T-helper 2 cell treated with Interferon-gamma antibody and Interleukin-4, amounts not matched to agents 100 ng/mL and 5 ng/mL, for 36 hours (primary cell): ENCODE data around the gene MEGF11. TPM values are rescaled to one million over a fixed set of nuclear protein-coding genes. Genes with fewer than 3 reads are reported as not detected.
"Not testable (repeated sequence)": the region's sequence is repeated elsewhere in the genome, so short reads cannot be mapped to it uniquely, and the experiment has no call there.

ENCODE experiments used
- intact Hi-C: fragments of 100-400 bp; cut with micrococcal nuclease; formaldehyde crosslinking; loops from one replicate; pipeline ENCODE4 v1.15.1; 2023
- total RNA-seq: library from RNA; stranded (reverse); gene quantifications from 2 replicates; pipeline ENCODE4 v1.2.3, GENCODE V29; 2022

Gene MEGF11
- total RNA-seq, 1 donor from 2014 or later = 0.23 TPM

GRCh38 chr15:65981837-65982626 is 271.5 kb downstream of the MEGF11 start:
- intact Hi-C loops = no loop called here

GRCh38 chr15:65980824-65981456 is 272.6 kb downstream of the MEGF11 start:
- intact Hi-C loops = no loop called here

GRCh38 chr15:65979837-65980236 is 273.7 kb downstream of the MEGF11 start:
- intact Hi-C loops = no loop called here

- intact Hi-C loops = no loop called here
Measured at GRCh38 chr15:65979316-65979715, 274.2 kb downstream of the MEGF11 start.

GRCh38 chr15:65978110-65978509 is 275.4 kb downstream of the MEGF11 start:
- intact Hi-C loops = no loop called here

DNA sequence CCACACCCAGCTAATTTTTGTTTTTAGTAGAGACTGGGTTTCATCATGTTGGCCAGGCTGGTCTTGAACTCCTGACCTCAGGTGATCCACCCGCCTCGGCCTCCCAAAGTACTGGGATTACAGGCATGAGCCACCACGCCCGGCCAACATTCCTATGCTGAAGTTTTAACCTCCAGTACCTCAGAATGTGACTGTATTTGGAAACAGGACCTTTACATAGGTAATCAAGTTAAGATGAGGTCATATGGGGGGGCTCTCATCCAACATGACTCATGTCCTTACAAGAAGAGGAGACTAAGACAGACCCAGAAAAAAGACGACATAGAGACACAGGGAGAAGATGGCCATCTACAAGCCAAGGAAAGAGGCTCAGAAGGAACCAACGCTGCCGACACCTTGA is 277.4 kb downstream of the MEGF11 start:
- intact Hi-C loops = not testable (repeated sequence)

- intact Hi-C loops = no loop called here
Measured at GRCh38 chr15:65971741-65971995, 281.9 kb downstream of the MEGF11 start.

DNA sequence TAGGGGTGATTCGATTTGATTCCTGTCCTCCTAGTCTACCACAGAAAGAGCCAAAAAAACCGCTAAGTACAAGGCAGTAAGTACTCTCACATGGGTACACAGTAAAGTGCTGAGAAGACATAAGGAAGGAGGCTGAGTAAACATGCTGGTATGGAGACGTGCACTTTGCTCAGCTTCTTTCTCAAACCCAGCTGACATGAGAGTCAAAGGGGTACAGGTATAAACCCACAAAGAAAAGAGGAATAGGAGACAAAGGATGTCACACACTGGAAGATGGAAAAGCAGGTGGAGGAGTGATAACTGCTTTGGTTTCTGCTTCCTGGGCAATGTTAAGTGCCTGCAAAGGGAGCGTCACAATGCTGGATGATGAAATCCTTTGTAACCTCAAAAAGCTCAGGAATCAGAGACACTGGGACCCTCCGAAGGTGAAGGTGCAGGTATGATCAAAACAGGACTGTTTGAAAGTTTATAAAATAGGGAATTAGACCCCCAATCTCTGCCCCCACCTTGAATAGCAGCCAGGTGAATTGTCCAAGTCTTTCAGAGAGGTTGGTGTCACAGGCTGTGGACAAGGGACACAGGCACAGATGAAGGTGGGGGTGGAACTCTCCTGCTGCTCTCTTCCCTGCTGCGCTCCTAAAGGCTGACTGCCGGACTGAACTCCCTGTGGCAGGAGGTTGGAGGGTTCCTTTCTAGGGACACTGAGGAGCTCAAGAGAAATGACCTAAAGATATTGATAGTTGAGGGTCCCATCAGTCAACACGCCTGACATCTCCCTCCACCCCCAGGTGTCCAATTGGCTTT is 282.4 kb downstream of the MEGF11 start:
- intact Hi-C loops = no loop called here

DNA sequence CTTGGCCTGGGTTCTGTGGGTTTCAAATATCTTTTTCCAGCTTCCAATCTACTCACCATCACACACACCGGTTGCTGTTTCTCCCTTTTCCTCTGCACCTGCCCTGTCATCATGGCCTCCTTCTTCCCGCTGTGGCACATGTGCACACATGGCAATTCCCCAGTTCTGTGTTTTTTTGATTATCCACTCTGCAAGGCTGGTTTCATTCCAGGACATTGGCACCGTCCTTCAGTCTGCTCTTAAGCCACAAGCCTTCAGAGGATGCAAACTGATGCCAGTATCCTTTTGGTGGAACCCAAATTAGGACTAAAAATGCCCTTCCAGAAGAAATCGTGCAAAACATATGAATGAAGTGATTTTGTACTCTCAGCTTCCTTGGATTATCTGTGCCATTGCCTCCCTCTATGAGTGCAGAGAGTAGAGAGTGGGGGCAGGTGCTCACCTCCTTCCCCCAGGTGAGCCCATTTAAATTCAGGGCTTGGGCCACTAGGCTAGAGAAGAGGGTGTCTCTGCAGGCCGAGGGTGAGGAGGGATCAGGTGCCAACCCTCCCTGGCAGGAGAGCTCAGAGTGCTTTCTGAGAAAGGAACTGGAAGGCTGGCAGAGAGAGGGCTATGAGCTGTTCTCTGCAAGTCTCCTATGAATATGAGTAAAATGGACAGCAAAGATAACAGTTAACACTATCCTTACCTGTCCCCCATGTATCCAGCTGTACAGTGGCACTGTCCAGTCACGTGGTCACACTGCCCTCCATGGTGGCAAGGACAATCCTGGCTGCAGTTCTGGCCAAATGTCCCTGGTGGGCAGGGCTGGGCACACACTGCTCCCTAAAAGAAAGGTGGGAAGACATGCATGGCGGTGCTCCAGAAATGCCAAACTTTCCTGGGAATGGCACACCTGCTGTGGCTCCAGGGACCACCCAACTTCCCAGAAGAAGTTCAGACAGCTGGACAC is 283.4 kb downstream of the MEGF11 start:
- intact Hi-C loops = no loop called here

GRCh38 chr15:65968511-65968910 is 285.0 kb downstream of the MEGF11 start:
- intact Hi-C loops = no loop called here

DNA sequence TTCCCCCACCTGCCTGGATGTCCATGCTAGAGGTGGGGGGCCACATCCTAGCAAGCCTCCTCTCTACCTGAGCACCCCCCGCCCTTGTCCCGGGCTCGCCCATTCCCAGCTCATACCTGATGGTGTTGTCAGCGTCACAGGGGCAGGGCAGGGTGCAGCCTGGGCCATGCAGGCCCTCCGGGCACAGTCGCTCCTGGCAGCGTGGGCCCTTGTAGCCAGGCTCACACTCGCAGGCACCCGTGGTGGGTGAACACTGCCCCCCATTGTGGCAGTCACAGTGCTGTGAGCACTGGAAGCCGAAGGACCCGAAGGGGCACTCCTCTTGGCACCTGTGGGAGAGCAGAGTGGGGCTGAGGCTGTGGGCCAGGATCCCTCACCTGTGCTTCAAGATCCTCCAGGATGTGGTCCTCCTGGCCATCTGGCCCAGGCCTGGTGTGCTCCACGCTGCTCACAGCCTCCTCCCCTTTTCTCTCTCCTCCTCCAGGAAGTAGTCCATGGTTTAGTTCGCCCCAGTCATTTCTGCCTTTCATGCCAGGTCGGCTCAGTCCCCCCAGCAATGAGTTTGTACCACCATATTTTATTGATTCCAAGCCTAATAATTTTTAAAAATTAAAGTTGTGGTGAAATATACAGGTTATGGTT is 288.6 kb downstream of the MEGF11 start:
- intact Hi-C loops = no loop called here

DNA sequence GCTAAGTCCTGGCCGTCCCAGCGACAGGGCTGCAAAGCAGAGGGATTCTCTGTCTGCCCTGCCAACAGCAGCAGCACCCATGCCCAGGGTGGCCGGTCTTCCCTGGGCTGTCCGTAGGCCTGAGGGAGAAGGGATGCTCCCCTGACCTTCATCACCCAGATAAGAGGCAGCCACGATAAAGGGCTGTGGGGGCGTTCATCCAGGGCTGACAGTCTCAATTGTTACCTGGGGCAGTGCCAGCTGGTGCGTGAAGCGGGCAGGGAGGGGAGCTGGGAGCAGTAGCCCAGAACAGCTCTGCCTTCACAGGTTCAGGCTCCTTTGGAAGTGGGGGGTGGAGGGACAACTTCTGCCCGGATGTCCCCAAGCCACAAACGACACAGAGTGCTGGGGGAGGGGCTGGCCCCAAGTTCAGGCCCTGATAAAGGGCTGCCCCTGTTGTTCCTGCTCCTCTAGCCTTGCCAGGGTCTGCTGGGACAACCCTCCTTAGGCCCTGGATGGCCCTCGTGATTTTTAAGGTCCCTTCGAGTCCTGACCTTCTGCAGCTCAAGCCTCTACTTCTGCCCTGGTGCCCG is 289.6 kb downstream of the MEGF11 start:
- intact Hi-C loops = no loop called here

GRCh38 chr15:65963358-65963757 is 290.2 kb downstream of the MEGF11 start:
- intact Hi-C loops = no loop called here

DNA sequence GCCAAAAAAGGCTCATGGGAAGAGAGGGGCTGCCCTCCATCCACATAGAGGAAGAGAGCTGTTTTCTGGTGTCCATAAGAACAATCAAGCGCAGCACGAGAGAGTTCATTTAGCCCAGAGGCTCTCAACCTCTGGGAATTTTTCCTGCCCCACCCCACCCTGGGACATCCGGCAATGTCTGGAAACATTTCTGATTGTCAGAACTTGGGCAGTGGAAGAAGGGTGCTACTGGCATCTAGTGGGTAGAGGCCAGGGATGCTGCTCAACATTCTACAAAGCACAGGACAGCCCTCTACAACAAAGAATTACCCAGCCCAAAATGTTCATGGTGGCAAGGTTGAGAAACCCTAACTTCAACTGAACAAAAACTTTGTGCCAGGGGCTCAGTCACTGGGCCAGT is 291.4 kb downstream of the MEGF11 start:
- intact Hi-C loops = no loop called here

- intact Hi-C loops = no loop called here
Measured at GRCh38 chr15:65960586-65960985, 293.0 kb downstream of the MEGF11 start.

- intact Hi-C loops = no loop called here
Measured at GRCh38 chr15:65958835-65959234, 294.7 kb downstream of the MEGF11 start.

DNA sequence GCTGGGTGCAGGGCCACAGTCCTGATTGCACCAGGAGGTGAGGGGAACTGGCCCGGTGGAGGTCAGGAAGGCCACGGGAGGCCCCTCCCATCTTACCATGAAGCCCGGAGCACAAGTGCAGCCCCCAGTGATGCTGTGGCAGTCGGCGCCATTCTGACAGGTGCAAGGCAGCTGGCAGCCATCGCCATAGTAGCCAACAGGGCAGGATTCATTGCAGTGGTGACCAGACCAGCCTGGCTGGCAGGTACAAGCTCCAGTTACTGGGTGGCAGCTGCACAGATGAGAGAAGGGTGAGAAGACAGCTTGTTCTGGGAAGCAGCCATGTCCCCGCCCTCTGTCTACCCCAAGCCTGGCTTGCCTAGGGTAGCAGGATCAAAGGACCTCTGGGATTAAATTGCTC is 296.1 kb downstream of the MEGF11 start:
- intact Hi-C loops = no loop called here

GRCh38 chr15:65956899-65957298 is 296.7 kb downstream of the MEGF11 start:
- intact Hi-C loops = no loop called here

GRCh38 chr15:65956307-65956706 is 297.2 kb downstream of the MEGF11 start:
- intact Hi-C loops = no loop called here

- intact Hi-C loops = no loop called here
Measured at GRCh38 chr15:65954289-65954741, 299.2 kb downstream of the MEGF11 start.
